ENCODE measurements around the gene FAM210B. TPM values are rescaled to one million over a fixed set of nuclear protein-coding genes. Genes with fewer than 3 reads are reported as not detected.

Gene FAM210B
- total and polyA plus RNA-seq, 2 of the 13 experiments (the other 11 are each of a cell fraction or from before 2014, with no cell fraction given), result 75.9 to 107 TPM

GRCh38 chr20:56391037-56391436 lies 32.3 kb downstream of the FAM210B start:
- no peak for DNase-seq (ENCODE audit: low spot score)
- Histone ChIP-seq H3K36me3 (replicated peaks in 1 of 2; ENCODE audit: control insufficient read depth in 1 of 2, insufficient read depth in 2 of 2, low read length in 2 of 2) (peaks cover 12 to 43% of the 10 kb centered on the region in 2 experiments), H4K20me1 (ENCODE audit: insufficient read depth, low read length) (no peaks in the 10 kb centered on the region), H3K4me3 (replicated peaks in 1 of 3; ENCODE audit: insufficient read depth in 1 of 3, low read depth in 2 of 3, low read length in 3 of 3) (peak overlapping the region; percentile 90 to 94 (median 92)), H3K4me1 (ENCODE audit: insufficient read depth, low read length) (peaks cover 63% of the 10 kb centered on the region), H2AFZ (ENCODE audit: low read length) (peak overlapping the region; percentile 18), H3K4me2 (ENCODE audit: low read depth, low read length) (peak overlapping the region; percentile 82), H3K9ac (ENCODE audit: insufficient read depth, low read depth, low read length) (peak overlapping the region; percentile 93), H3K79me2 (ENCODE audit: insufficient read depth, low read length) (peaks cover 82% of the 10 kb centered on the region), H3K27me3 (ENCODE audit: control insufficient read depth in 1 of 2, insufficient read depth in 2 of 2, low read length in 2 of 2) (peaks cover 0 to 4% of the 10 kb centered on the region in 2 experiments; a peak in 1 of 5 replicates), H3K27ac (ENCODE audit: extremely low read length, insufficient read depth, low read length) (peak overlapping the region; percentile 88), H3K9me3 (ENCODE audit: low read length) (no peaks in the 10 kb centered on the region)
- no peak for TF ChIP-seq ZFP90 (CRISPR knock-in tag; IDR thresholded peaks at IDR 0.05; ENCODE audit: borderline replicate concordance)
- no peak for TF ChIP-seq RFXANK (CRISPR knock-in tag; IDR thresholded peaks at IDR 0.05)
- no peak for TF ChIP-seq USF2 (IDR thresholded peaks at IDR 0.05; ENCODE audit: low read depth, low read length)
- no peak for TF ChIP-seq USF2 (CRISPR knock-in tag; IDR thresholded peaks at IDR 0.05; ENCODE audit: borderline replicate concordance)
- TF ChIP-seq SAP130 (CRISPR knock-in tag; IDR thresholded peaks at IDR 0.05; ENCODE audit: low read depth), result peak; percentile 42
- peak in 1 of 2 experiments; percentile 52; a peak in 2 of 4 replicates for TF ChIP-seq POLR2A (IDR thresholded peaks at IDR 0.05; ENCODE audit: insufficient read depth in 1 of 2, low read depth in 2 of 2, low read length in 2 of 2)
- peak; percentile 23; the same call in 1 of the 2 replicates for TF ChIP-seq TARDBP (CRISPR knock-in tag; IDR thresholded peaks at IDR 0.05)
- no peak for TF ChIP-seq NPAS2 (CRISPR knock-in tag; IDR thresholded peaks at IDR 0.05; ENCODE audit: borderline replicate concordance)
- no peak for TF ChIP-seq REPIN1 (CRISPR knock-in tag; IDR thresholded peaks at IDR 0.05; ENCODE audit: borderline replicate concordance, low read depth)
- 0 out of 2 replicates have a peak, but pooled peaks have one; percentile 67 for TF ChIP-seq ZNF354B (CRISPR knock-in tag; IDR thresholded peaks at IDR 0.05)
- no peak for TF ChIP-seq SP1 (IDR thresholded peaks at IDR 0.05)
- TF ChIP-seq SP1 (CRISPR knock-in tag; IDR thresholded peaks at IDR 0.05), result no peak
- TF ChIP-seq SPEN (CRISPR knock-in tag; IDR thresholded peaks at IDR 0.05; ENCODE audit: low read depth), result 0 out of 2 replicates have a peak, but pooled peaks have one; percentile 9
- TF ChIP-seq ZBTB42 (CRISPR knock-in tag; IDR thresholded peaks at IDR 0.05), result 0 out of 2 replicates have a peak, but pooled peaks have one; percentile 16
- no peak for TF ChIP-seq MTF2 (CRISPR knock-in tag; IDR thresholded peaks at IDR 0.05; ENCODE audit: borderline replicate concordance)
- TF ChIP-seq ZIK1 (CRISPR knock-in tag; IDR thresholded peaks at IDR 0.05; ENCODE audit: borderline replicate concordance, low read depth), result 0 out of 2 replicates have a peak, but pooled peaks have one; percentile 48
- peak; percentile 37; the same call in 1 of the 2 replicates for TF ChIP-seq ZFX (CRISPR knock-in tag; IDR thresholded peaks at IDR 0.05; ENCODE audit: low read depth)
- TF ChIP-seq NONO (IDR thresholded peaks at IDR 0.05), result no peak
- TF ChIP-seq NONO (CRISPR knock-in tag; conservative IDR thresholded peaks at IDR 0.05), result 0 out of 2 replicates have a peak, but pooled peaks have one; percentile 18
- TF ChIP-seq THAP9 (CRISPR knock-in tag; IDR thresholded peaks at IDR 0.05; ENCODE audit: borderline replicate concordance), result no peak
- TF ChIP-seq DNMT1 (CRISPR knock-in tag; IDR thresholded peaks at IDR 0.05), result 0 out of 2 replicates have a peak, but pooled peaks have one; percentile 2
- TSS peak; percentile 91 for BruUV-seq (replicated peaks)
- no peak for FAIRE-seq
- WGBS (ENCODE audit: low lambda C conversion rate), result 8% methylated on average over 10 of the region's 10 CpGs
- in situ Hi-C loops (cut with HindIII; ENCODE audit: extremely low pct_ligation_motif_present, low pct_unique_long_range_greater_than_20kb) (no loop called here), intact Hi-C loops (cut with micrococcal nuclease; ENCODE audit: unreplicated experiment) (no loop called here)
- no peak for ATAC-seq
- ChIA-PET POLR2A (interaction anchor here (1.9 to 4.0 kb wide), 2 partner anchors 9 to 32 kb away, joined by 17 to 91 read pairs; partner anchors contain the start of gene FAM210B), CTCF (ENCODE audit: low intra/inter-chr PET ratio, low total read pairs) (no interaction called here)
